ENCODE results near the gene TNFRSF19. TPM values are rescaled to one million over a fixed set of nuclear protein-coding genes. Genes with fewer than 3 reads are reported as not detected.

Gene TNFRSF19
- total and polyA plus RNA-seq, 7 experiments from 2014 or later: 0.10 to 0.24 TPM; not detected in 5

DNA sequence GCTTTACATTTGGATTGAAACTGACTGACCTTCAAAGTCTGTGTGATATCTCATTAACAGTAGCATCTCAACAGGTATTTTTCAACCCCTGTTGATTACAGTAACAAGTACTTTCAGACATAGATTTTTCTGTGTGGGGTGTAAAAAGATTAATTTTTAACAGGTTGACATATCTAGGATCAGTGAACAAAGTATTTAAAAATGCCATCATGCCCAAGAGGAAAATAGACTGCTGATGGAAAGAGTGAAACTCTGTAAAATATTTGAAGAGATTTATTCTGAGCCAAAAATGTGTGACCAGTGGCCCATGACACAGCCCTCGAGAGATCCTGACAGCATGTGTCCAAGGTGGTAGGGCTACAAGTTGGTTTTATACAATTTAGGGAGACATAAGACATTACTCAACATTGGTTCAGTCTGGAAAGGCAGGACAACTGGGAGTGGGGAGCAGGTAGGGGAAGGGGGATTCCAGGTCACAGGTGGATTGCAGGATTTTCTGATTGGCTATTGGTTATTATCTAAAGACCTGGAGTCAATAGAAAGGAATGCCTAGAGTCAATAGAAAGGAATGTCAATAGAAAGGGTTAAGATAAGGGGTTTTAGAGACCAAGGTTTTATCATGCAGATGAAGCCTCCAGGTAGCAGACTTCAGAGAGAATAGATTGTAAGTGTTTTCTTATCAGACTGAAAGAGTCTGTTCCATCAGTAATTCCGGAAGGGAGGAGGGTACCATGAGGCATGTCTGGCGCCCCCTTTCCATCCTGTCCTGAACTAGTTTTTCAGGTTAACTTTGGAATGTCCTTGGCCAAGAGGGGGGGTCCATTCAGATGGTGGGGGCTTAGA is 29.1 kb downstream of the TNFRSF19 start:
- H3K27ac ChIP-seq (ENCODE audit: low read depth, low read length): no peak overlapping the region
- H3K4me3 ChIP-seq (ENCODE audit: low read length): no peak overlapping the region
- DNase-seq (no peak), ATAC-seq (no peak)
- no peak overlapping the region for H3K27ac Mint-ChIP-seq
- ChIA-PET POLR2A (no interaction called here), CTCF (no interaction called here)
- peaks cover 0 to 14% (median 7%) of the 10 kb centered on the region in 11 donors for H3K9me3 Mint-ChIP-seq
- no peak overlapping the region for H3K4me3 Mint-ChIP-seq
- H3K4me1 ChIP-seq (ENCODE audit: control insufficient read depth in 2 of 2, insufficient read depth in 2 of 2, low read length in 2 of 2): no peaks in the 10 kb centered on the region
- H3K36me3 ChIP-seq (ENCODE audit: control insufficient read depth in 2 of 3, insufficient read depth in 3 of 3, low read length in 3 of 3): no peaks in the 10 kb centered on the region
- peaks cover 0 to 7% (median 3%) of the 10 kb centered on the region in 5 donors for H3K36me3 Mint-ChIP-seq
- no peaks in the 10 kb centered on the region for H3K4me1 Mint-ChIP-seq
- no peaks in the 10 kb centered on the region for H3K9me3 ChIP-seq (ENCODE audit: control insufficient read depth in 2 of 3, low read length in 3 of 3)
- H3K27me3 Mint-ChIP-seq: peaks cover 34 to 70% (median 36%) of the 10 kb centered on the region in 5 donors
- intact Hi-C loops (cut with micrococcal nuclease): no loop called here
- no peaks in the 10 kb centered on the region for H3K27me3 ChIP-seq (ENCODE audit: control insufficient read depth in 2 of 2, insufficient read depth in 2 of 2, low read length in 2 of 2)

DNA sequence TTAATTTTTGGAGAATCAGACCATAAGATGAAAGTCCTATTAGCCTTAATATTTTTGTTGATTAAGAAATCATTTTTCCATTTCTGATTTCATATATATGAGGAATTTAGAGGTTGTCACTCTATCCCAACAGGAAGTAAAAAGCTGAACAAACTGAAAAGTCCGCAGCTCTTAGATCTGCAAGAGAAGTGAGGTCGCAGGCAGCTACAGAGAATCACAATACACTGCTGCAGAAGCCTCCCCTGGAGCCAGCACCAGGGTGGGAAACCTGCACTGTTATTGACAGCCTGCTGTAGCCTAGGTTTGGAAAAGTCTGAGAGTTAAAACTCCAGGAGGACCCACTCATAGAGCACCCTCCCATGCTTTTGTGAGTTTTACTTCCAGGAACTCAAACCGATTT is 29.9 kb downstream of the TNFRSF19 start:
- Histone ChIP-seq H3K27me3 (ENCODE audit: control insufficient read depth in 2 of 2, insufficient read depth in 2 of 2, low read length in 2 of 2) (no peaks in the 10 kb centered on the region), H3K4me1 (ENCODE audit: control insufficient read depth in 2 of 2, insufficient read depth in 2 of 2, low read length in 2 of 2) (no peaks in the 10 kb centered on the region), H3K4me3 (ENCODE audit: low read length) (no peak overlapping the region), H3K9me3 (ENCODE audit: control insufficient read depth in 2 of 3, low read length in 3 of 3) (no peaks in the 10 kb centered on the region), H3K27ac (ENCODE audit: low read depth, low read length) (no peak overlapping the region), H3K36me3 (ENCODE audit: control insufficient read depth in 2 of 3, insufficient read depth in 3 of 3, low read length in 3 of 3) (no peaks in the 10 kb centered on the region)
- ChIA-PET CTCF (no interaction called here), POLR2A (no interaction called here)
- Mint-ChIP-seq H3K27ac (no peak overlapping the region), H3K4me3 (no peak overlapping the region), H3K36me3 (peaks cover 0 to 7% (median 3%) of the 10 kb centered on the region in 5 donors), H3K4me1 (no peaks in the 10 kb centered on the region), H3K9me3 (peaks cover 0 to 14% (median 7%) of the 10 kb centered on the region in 11 donors), H3K27me3 (peaks cover 31 to 76% (median 33%) of the 10 kb centered on the region in 5 donors)
- no peak for ATAC-seq
- intact Hi-C loops (cut with micrococcal nuclease): no loop called here
- no peak for DNase-seq

GRCh38 chr13:23600534-23600933 is 30.3 kb downstream of the TNFRSF19 start:
- Mint-ChIP-seq H3K27me3 (peaks cover 28 to 75% (median 32%) of the 10 kb centered on the region in 5 donors), H3K4me3 (no peak overlapping the region), H3K36me3 (peaks cover 0 to 7% (median 1%) of the 10 kb centered on the region in 5 donors), H3K4me1 (no peaks in the 10 kb centered on the region), H3K27ac (no peak overlapping the region), H3K9me3 (peaks cover 0 to 14% (median 6%) of the 10 kb centered on the region in 11 donors)
- POLR2A ChIA-PET: no interaction called here
- ATAC-seq: no peak
- Histone ChIP-seq H3K27me3 (ENCODE audit: control insufficient read depth in 2 of 2, insufficient read depth in 2 of 2, low read length in 2 of 2) (no peaks in the 10 kb centered on the region), H3K9me3 (ENCODE audit: control insufficient read depth in 2 of 3, low read length in 3 of 3) (no peaks in the 10 kb centered on the region), H3K36me3 (ENCODE audit: control insufficient read depth in 2 of 3, insufficient read depth in 3 of 3, low read length in 3 of 3) (no peaks in the 10 kb centered on the region), H3K4me1 (ENCODE audit: control insufficient read depth in 2 of 2, insufficient read depth in 2 of 2, low read length in 2 of 2) (no peaks in the 10 kb centered on the region), H3K4me3 (ENCODE audit: low read length) (no peak overlapping the region), H3K27ac (ENCODE audit: low read depth, low read length) (no peak overlapping the region)
- DNase-seq: no peak
- intact Hi-C loops (cut with micrococcal nuclease): no loop called here
- CTCF ChIA-PET: no interaction called here

GRCh38 chr13:23605831-23606230 is 35.6 kb downstream of the TNFRSF19 start:
- Mint-ChIP-seq H3K27me3 (peaks cover 21 to 54% (median 30%) of the 10 kb centered on the region in 5 donors), H3K27ac (no peak overlapping the region), H3K9me3 (peaks cover 0 to 7% (median 0%) of the 10 kb centered on the region in 11 donors), H3K4me1 (peaks cover 0 to 16% (median 11%) of the 10 kb centered on the region in 7 donors), H3K36me3 (peaks cover 0 to 1% (median 0%) of the 10 kb centered on the region in 5 donors), H3K4me3 (no peak overlapping the region)
- no peaks in the 10 kb centered on the region for H3K9me3 ChIP-seq (ENCODE audit: control insufficient read depth in 2 of 3, low read length in 3 of 3)
- DNase-seq (no peak), ATAC-seq (no peak)
- peaks cover 0 to 8% of the 10 kb centered on the region in 2 donors for H3K27me3 ChIP-seq (ENCODE audit: control insufficient read depth in 2 of 2, insufficient read depth in 2 of 2, low read length in 2 of 2)
- H3K4me3 ChIP-seq (ENCODE audit: low read length): no peak overlapping the region
- POLR2A ChIA-PET: no interaction called here
- H3K36me3 ChIP-seq (ENCODE audit: control insufficient read depth in 2 of 3, insufficient read depth in 3 of 3, low read length in 3 of 3): no peaks in the 10 kb centered on the region
- intact Hi-C loops (cut with micrococcal nuclease): no loop called here
- no peak overlapping the region for H3K27ac ChIP-seq (ENCODE audit: low read depth, low read length)
- H3K4me1 ChIP-seq (ENCODE audit: control insufficient read depth in 2 of 2, insufficient read depth in 2 of 2, low read length in 2 of 2): no peaks in the 10 kb centered on the region
- CTCF ChIA-PET: no interaction called here

GRCh38 chr13:23608138-23608537 is 37.9 kb downstream of the TNFRSF19 start:
- Mint-ChIP-seq H3K27ac (no peak overlapping the region), H3K9me3 (peaks cover 0 to 2% (median 0%) of the 10 kb centered on the region in 11 donors), H3K4me1 (peaks cover 0 to 16% (median 11%) of the 10 kb centered on the region in 7 donors), H3K36me3 (no peaks in the 10 kb centered on the region), H3K27me3 (peaks cover 17 to 45% (median 31%) of the 10 kb centered on the region in 5 donors), H3K4me3 (no peak overlapping the region)
- POLR2A ChIA-PET: no interaction called here
- ATAC-seq: no peak
- no peaks in the 10 kb centered on the region for H3K9me3 ChIP-seq (ENCODE audit: control insufficient read depth in 2 of 3, low read length in 3 of 3)
- H3K36me3 ChIP-seq (ENCODE audit: control insufficient read depth in 2 of 3, insufficient read depth in 3 of 3, low read length in 3 of 3): no peaks in the 10 kb centered on the region
- peaks cover 0 to 8% of the 10 kb centered on the region in 2 donors for H3K27me3 ChIP-seq (ENCODE audit: control insufficient read depth in 2 of 2, insufficient read depth in 2 of 2, low read length in 2 of 2)
- no peak overlapping the region for H3K27ac ChIP-seq (ENCODE audit: low read depth, low read length)
- H3K4me3 ChIP-seq (ENCODE audit: low read length): no peak overlapping the region
- CTCF ChIA-PET: no interaction called here
- DNase-seq: no peak
- H3K4me1 ChIP-seq (ENCODE audit: control insufficient read depth in 2 of 2, insufficient read depth in 2 of 2, low read length in 2 of 2): no peaks in the 10 kb centered on the region
- intact Hi-C loops (cut with micrococcal nuclease): no loop called here

- no peak overlapping the region for H3K4me3 ChIP-seq (ENCODE audit: low read length)
- Mint-ChIP-seq H3K27me3 (peaks cover 24 to 53% (median 38%) of the 10 kb centered on the region in 5 donors), H3K4me1 (peaks cover 0 to 16% (median 11%) of the 10 kb centered on the region in 7 donors), H3K36me3 (no peaks in the 10 kb centered on the region), H3K4me3 (peak overlapping the region in 6 of 10 donors; percentile 16 to 63 (median 32)), H3K9me3 (peaks cover 0 to 2% (median 0%) of the 10 kb centered on the region in 11 donors), H3K27ac (peak overlapping the region in 1 of 9 donors; percentile 29)
- intact Hi-C loops (cut with micrococcal nuclease): no loop called here
- no peak for ATAC-seq
- peaks cover 0 to 8% of the 10 kb centered on the region in 2 donors for H3K27me3 ChIP-seq (ENCODE audit: control insufficient read depth in 2 of 2, insufficient read depth in 2 of 2, low read length in 2 of 2)
- DNase-seq: no peak
- POLR2A ChIA-PET: no interaction called here
- CTCF ChIA-PET: interaction anchor here (1.1 kb wide), 2 partner anchors 26 to 209 kb away, joined by 3 to 5 read pairs; no protein-coding TSS in a partner anchor
- H3K9me3 ChIP-seq (ENCODE audit: control insufficient read depth in 2 of 3, low read length in 3 of 3): no peaks in the 10 kb centered on the region
- H3K36me3 ChIP-seq (ENCODE audit: control insufficient read depth in 2 of 3, insufficient read depth in 3 of 3, low read length in 3 of 3): no peaks in the 10 kb centered on the region
- H3K4me1 ChIP-seq (ENCODE audit: control insufficient read depth in 2 of 2, insufficient read depth in 2 of 2, low read length in 2 of 2): no peaks in the 10 kb centered on the region
- no peak overlapping the region for H3K27ac ChIP-seq (ENCODE audit: low read depth, low read length)
These were observed 38.6 kb downstream of the TNFRSF19 start for GRCh38 chr13:23608701-23609413.

All from naive thymus-derived CD4-positive, alpha-beta T cell (primary cell).